Testis (tissue), 2 donors: ENCODE results near the gene MYF6.

Experiments
- CTCF ChIP-seq, 3 experiments: fragments of 450-650 bp in 2 of 3; fragments of 200-600 bp in 1 of 3; sonication (generic) in 1 of 3; IDR thresholded peaks; one replicate each; pipeline ENCODE4 v1.5.1; 2016 to 2019; ENCODE audit warnings: antibody characterized with exemption in 3 of 3, mild to moderate bottlenecking in 2 of 3, moderate library complexity in 1 of 3
- POLR2A ChIP-seq: fragments of 450-650 bp; IDR thresholded peaks from one replicate; pipeline ENCODE4 v1.6.1; 2017; ENCODE audit warnings: antibody characterized with exemption, mild to moderate bottlenecking, moderate library complexity

GRCh38 chr12:80662586-80662985 is 44.8 kb upstream of the MYF6 start:
- TF ChIP-seq CTCF (IDR thresholded peaks at IDR 0.05) (no peak), POLR2A (no peak)
